Measurements from ENCODE around the gene B3GNT5.

The B3GNT5 gene

GRCh38 chr3:183266454-183266853 lies 13.4 kb downstream of the B3GNT5 start:
- no peak for DNase-seq

GRCh38 chr3:183267140-183267539 lies 14.1 kb downstream of the B3GNT5 start:
- DNase-seq: no peak

GRCh38 chr3:183268366-183268765 lies 15.3 kb downstream of the B3GNT5 start:
- no peak for DNase-seq

GRCh38 chr3:183269345-183269744 lies 16.3 kb downstream of the B3GNT5 start:
- DNase-seq: no peak

GRCh38 chr3:183270344-183270743 lies 17.3 kb downstream of the B3GNT5 start:
- DNase-seq: no peak

- DNase-seq: no peak
These were observed 19.1 kb downstream of the B3GNT5 start for GRCh38 chr3:183272142-183272541.

GRCh38 chr3:183272791-183273190 lies 19.7 kb downstream of the B3GNT5 start:
- peak; percentile 61 for DNase-seq

- DNase-seq: no peak
These were observed 21.6 kb downstream of the B3GNT5 start for GRCh38 chr3:183274609-183275008.

- peak; percentile 68 for DNase-seq
These were observed 22.4 kb downstream of the B3GNT5 start for GRCh38 chr3:183275418-183275817.

- DNase-seq: no peak
These were observed 22.9 kb downstream of the B3GNT5 start for GRCh38 chr3:183275937-183276336.

GRCh38 chr3:183277260-183277659 lies 24.2 kb downstream of the B3GNT5 start:
- DNase-seq: no peak

GRCh38 chr3:183278479-183279088 lies 25.5 kb downstream of the B3GNT5 start:
- DNase-seq: no peak

GRCh38 chr3:183279371-183279770 lies 26.3 kb downstream of the B3GNT5 start:
- DNase-seq: no peak

- no peak for DNase-seq
These were observed 28.2 kb downstream of the B3GNT5 start for GRCh38 chr3:183281126-183281797.

- DNase-seq: no peak
These were observed 30.8 kb downstream of the B3GNT5 start for GRCh38 chr3:183283886-183284285.

GRCh38 chr3:183284570-183284969 lies 31.5 kb downstream of the B3GNT5 start:
- no peak for DNase-seq

- no peak for DNase-seq
These were observed 32.3 kb downstream of the B3GNT5 start for GRCh38 chr3:183285318-183285717.

- DNase-seq: peak; percentile 57
These were observed 32.9 kb downstream of the B3GNT5 start for GRCh38 chr3:183285828-183286457.

- no peak for DNase-seq
These were observed 34.4 kb downstream of the B3GNT5 start for GRCh38 chr3:183287301-183287971.

GRCh38 chr3:183288117-183288516 lies 35.1 kb downstream of the B3GNT5 start:
- no peak for DNase-seq

GRCh38 chr3:183290216-183290615 lies 37.2 kb downstream of the B3GNT5 start:
- no peak for DNase-seq

GRCh38 chr3:183291497-183292031 lies 38.5 kb downstream of the B3GNT5 start:
- DNase-seq: no peak

- no peak for DNase-seq
These were observed 40.9 kb downstream of the B3GNT5 start for GRCh38 chr3:183293966-183294365.

GRCh38 chr3:183295211-183295610 lies 42.2 kb downstream of the B3GNT5 start:
- peak; percentile 91 for DNase-seq
